Measurements from ENCODE around the gene C17orf78. TPM values are rescaled to one million over a fixed set of nuclear protein-coding genes. Genes with fewer than 3 reads are reported as not detected.

C17orf78 gene
- total RNA-seq (not detected), polyA plus RNA-seq (not detected)
- long read RNA-seq, donor 1 = 0 reads
- long read RNA-seq, donor 2 = 0 reads
- long read RNA-seq, donor 3 = 0 reads
- long read RNA-seq, donor 4 = 0 reads
- long read RNA-seq, donor 5 = 0 reads
- long read RNA-seq, donor 6 = 0 reads
- long read RNA-seq, donor 7 = 0 reads
- long read RNA-seq, donor 8 = 0 reads
- long read RNA-seq, donor 9 = 0 reads
- long read RNA-seq, donor 10 = 0 reads

DNA sequence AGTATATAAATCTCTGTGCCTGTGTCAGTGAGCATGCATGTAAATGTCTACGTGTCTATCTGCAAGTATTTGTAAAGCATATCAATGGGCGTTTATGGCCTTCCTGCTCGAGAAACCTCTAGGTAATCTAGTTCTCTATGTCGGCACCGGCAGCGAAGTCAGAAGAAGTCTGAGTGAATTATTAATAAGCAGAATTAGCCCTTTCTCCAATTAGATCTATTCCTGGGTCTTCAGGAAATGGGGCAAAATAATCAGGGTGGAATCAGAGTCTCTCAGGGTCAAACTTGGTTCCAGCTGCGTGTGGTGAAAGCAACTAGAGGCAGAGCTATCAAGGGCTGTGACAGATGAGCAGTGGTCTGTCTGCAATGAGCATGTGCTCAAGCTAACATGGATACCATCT is at the start of gene C17orf78:
C17orf78 (plus strand) TSS at position 280 of the 400 bp plus-strand sequence; CDS start at position 388, 108 bp downstream.
- TF ChIP-seq POLR2A (IDR thresholded peaks at IDR 0.05) = no peak
- TF ChIP-seq, protein P1, sequence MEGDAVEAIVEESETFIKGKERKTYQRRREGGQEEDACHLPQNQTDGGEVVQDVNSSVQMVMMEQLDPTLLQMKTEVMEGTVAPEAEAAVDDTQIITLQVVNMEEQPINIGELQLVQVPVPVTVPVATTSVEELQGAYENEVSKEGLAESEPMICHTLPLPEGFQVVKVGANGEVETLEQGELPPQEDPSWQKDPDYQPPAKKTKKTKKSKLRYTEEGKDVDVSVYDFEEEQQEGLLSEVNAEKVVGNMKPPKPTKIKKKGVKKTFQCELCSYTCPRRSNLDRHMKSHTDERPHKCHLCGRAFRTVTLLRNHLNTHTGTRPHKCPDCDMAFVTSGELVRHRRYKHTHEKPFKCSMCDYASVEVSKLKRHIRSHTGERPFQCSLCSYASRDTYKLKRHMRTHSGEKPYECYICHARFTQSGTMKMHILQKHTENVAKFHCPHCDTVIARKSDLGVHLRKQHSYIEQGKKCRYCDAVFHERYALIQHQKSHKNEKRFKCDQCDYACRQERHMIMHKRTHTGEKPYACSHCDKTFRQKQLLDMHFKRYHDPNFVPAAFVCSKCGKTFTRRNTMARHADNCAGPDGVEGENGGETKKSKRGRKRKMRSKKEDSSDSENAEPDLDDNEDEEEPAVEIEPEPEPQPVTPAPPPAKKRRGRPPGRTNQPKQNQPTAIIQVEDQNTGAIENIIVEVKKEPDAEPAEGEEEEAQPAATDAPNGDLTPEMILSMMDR (IDR thresholded peaks at IDR 0.05) = no peak
- no peak for DNase-seq
- no peaks in the 10 kb centered on the region for H3K9me3 ChIP-seq (replicated peaks in 1 of 3)
- H3K27ac ChIP-seq = no peak within 1 kb of the TSS
- intact Hi-C loops (cut with DNase I) = no loop called here
- H3K36me3 ChIP-seq (replicated peaks in 1 of 2) = no peaks in the 10 kb centered on the region
- H3K4me3 ChIP-seq = no peak within 1 kb of the TSS
- H3K4me1 ChIP-seq (replicated peaks in 1 of 2) = no peaks in the 10 kb centered on the region
- H3K27me3 ChIP-seq = no peaks in the 10 kb centered on the region
- 85 to 94% (median 88%) methylated on average over 7 of the region's 7 CpGs for WGBS, 4 donors

DNA sequence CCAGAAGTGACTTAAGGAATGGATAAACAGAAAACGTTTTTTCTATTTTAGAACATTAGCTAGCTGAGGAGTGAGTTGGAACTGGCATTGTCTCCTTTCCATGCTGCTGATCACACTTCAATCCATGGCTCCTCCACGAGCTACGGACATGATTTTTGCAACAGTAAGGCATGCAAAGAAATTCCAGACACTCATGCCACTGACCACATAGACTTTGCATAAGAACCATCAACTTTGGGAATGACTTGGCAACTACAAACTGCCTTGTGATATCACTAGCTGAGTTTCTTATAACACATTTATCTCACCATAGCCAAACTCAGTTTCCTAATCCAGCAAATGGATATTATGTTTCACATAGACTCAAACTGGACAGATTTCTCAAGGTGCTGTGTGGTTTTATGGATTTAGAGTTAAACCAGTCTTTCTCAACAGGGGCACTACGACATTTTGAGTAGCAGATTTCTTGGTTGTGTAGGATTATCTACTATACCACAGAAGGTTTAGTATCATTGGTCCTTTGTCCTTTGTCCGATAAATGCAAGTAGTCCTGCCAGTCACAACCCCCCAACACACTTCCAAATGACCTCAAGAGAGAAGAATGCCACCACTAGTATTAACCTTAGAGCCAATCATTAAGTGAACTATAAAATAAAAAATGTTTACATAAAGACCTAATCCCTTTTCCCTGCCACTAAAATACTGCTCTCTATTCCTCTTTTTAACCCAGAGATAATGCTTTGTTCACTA is 48.3 kb upstream of the C17orf78 start:
- Histone ChIP-seq H3K4me1 (replicated peaks in 1 of 2) (no peaks in the 10 kb centered on the region), H3K27me3 (no peaks in the 10 kb centered on the region), H3K9me3 (replicated peaks in 1 of 3) (no peaks in the 10 kb centered on the region), H3K4me3 (no peak overlapping the region), H3K36me3 (replicated peaks in 1 of 2) (peaks cover 0 to 9% of the 10 kb centered on the region in 2 donors), H3K27ac (no peak overlapping the region)
- DNase-seq = no peak
- TF ChIP-seq, protein P1 (IDR thresholded peaks at IDR 0.05) = no peak
- TF ChIP-seq POLR2A (IDR thresholded peaks at IDR 0.05) = no peak
- 82 to 88% (median 87%) methylated on average over 5 of the region's 5 CpGs for WGBS, 4 donors
- intact Hi-C loops (cut with DNase I) = no loop called here

GRCh38 chr17:37338847-37339246 is 36.9 kb upstream of the C17orf78 start:
- intact Hi-C loops (cut with DNase I) = no loop called here
- DNase-seq = no peak
- Histone ChIP-seq H3K4me1 (replicated peaks in 1 of 2) (peaks cover 14 to 15% of the 10 kb centered on the region in 2 donors), H3K27ac (peak overlapping the region in 4 of 5 donors; percentile 44 to 85 (median 56)), H3K36me3 (replicated peaks in 1 of 2) (no peaks in the 10 kb centered on the region), H3K4me3 (no peak overlapping the region), H3K27me3 (no peaks in the 10 kb centered on the region), H3K9me3 (replicated peaks in 1 of 3) (no peaks in the 10 kb centered on the region)
- TF ChIP-seq POLR2A (IDR thresholded peaks at IDR 0.05) = no peak
- TF ChIP-seq, protein P1 (IDR thresholded peaks at IDR 0.05) = no peak
- WGBS, 4 donors = 78 to 91% (median 82%) methylated on average over 3 of the region's 3 CpGs

- no peak overlapping the region for H3K4me3 ChIP-seq
- intact Hi-C loops (cut with DNase I) = no loop called here
- no peak for TF ChIP-seq POLR2A (IDR thresholded peaks at IDR 0.05)
- TF ChIP-seq, protein P1 (IDR thresholded peaks at IDR 0.05) = no peak
- peak in 2 of 7 donors; percentile 13 to 26 for DNase-seq
- WGBS, 4 donors = 31 to 47% (median 43%) methylated on average over 3 of the region's 3 CpGs
- peak overlapping the region in 4 of 5 donors; percentile 44 to 85 (median 56) for H3K27ac ChIP-seq
- H3K9me3 ChIP-seq (replicated peaks in 1 of 3) = no peaks in the 10 kb centered on the region
- peaks cover 14 to 15% of the 10 kb centered on the region in 2 donors for H3K4me1 ChIP-seq (replicated peaks in 1 of 2)
- no peaks in the 10 kb centered on the region for H3K36me3 ChIP-seq (replicated peaks in 1 of 2)
- no peaks in the 10 kb centered on the region for H3K27me3 ChIP-seq
Observed at GRCh38 chr17:37339321-37339720, 36.5 kb upstream of the C17orf78 start.
